Measurements from ENCODE around the gene ITGA11.

Gene ITGA11

GRCh38 chr15:68447976-68448755, 16.2 kb upstream of the ITGA11 start:
- DNase-seq: no peak

GRCh38 chr15:68447209-68447608, 15.2 kb upstream of the ITGA11 start:
- DNase-seq: no peak

- no peak for DNase-seq
Observed at GRCh38 chr15:68445351-68445750, 13.4 kb upstream of the ITGA11 start.

GRCh38 chr15:68444336-68444735, 12.4 kb upstream of the ITGA11 start:
- DNase-seq: no peak

- no peak for DNase-seq
Observed at GRCh38 chr15:68442903-68443302, 10.9 kb upstream of the ITGA11 start.

- DNase-seq: no peak
Observed at GRCh38 chr15:68442041-68442440, 10.1 kb upstream of the ITGA11 start.

GRCh38 chr15:68441045-68441743, 9.2 kb upstream of the ITGA11 start:
- no peak for DNase-seq

- DNase-seq: no peak
Observed at GRCh38 chr15:68440136-68440535, 8.2 kb upstream of the ITGA11 start.

GRCh38 chr15:68439506-68439905, 7.5 kb upstream of the ITGA11 start:
- DNase-seq: no peak

- no peak for DNase-seq
Observed at GRCh38 chr15:68436680-68437079, 4.7 kb upstream of the ITGA11 start.

- no peak for DNase-seq
Observed at GRCh38 chr15:68435966-68436365, 4.0 kb upstream of the ITGA11 start.

- DNase-seq: no peak
Observed at GRCh38 chr15:68434021-68434420, 2.1 kb upstream of the ITGA11 start.

- DNase-seq: no peak
Observed at GRCh38 chr15:68433551-68433950, 1.6 kb upstream of the ITGA11 start.

- no peak for DNase-seq
Observed at GRCh38 chr15:68432441-68433064, 590 bp upstream of the ITGA11 start.

GRCh38 chr15:68431037-68431791, 749 bp downstream of the ITGA11 start:
- no peak for DNase-seq

- DNase-seq: no peak
Observed at GRCh38 chr15:68430471-68431036, 1.4 kb downstream of the ITGA11 start.

- DNase-seq: no peak
Observed at GRCh38 chr15:68429691-68430470, 2.1 kb downstream of the ITGA11 start.

GRCh38 chr15:68428431-68428940, 3.5 kb downstream of the ITGA11 start:
- DNase-seq: no peak

GRCh38 chr15:68427963-68428362, 4.0 kb downstream of the ITGA11 start:
- DNase-seq: no peak

GRCh38 chr15:68427366-68427765, 4.6 kb downstream of the ITGA11 start:
- no peak for DNase-seq

- no peak for DNase-seq
Observed at GRCh38 chr15:68426116-68426515, 5.8 kb downstream of the ITGA11 start.
